IMR-90 (cell line): ENCODE measurements around the gene CCSER1. TPM values are rescaled to one million over a fixed set of nuclear protein-coding genes. Genes with fewer than 3 reads are reported as not detected.

Experiments
- ATAC-seq: fragments of 200-7000 bp; cut with Tn5 transposase; 2 replicates; pipeline ENCODE4 v1.9.1; 2020; ENCODE audit warnings: low read depth, mild to moderate bottlenecking, moderate library complexity
- BruUV-seq: library from RNA; stranded (reverse); fragments of 400-500 nt; replicated peaks from 2 replicates; lab custom pipeline; 2021; lab: Mats Ljungman, UMichigan
- CTCF ChIA-PET: fragments of 300-600 bp; formaldehyde crosslinking; extraction: SDS; loops from one replicate; lab custom pipeline; 2021; ENCODE audit warnings: antibody characterized with exemption; lab: Yijun Ruan, JAX
- POLR2A ChIA-PET: fragments of 300-600 bp; sonication (Branson Sonifier 250); formaldehyde crosslinking; loops from one replicate; lab custom pipeline; 2022; ENCODE audit warnings: antibody characterized with exemption; ENCODE audit not compliant: unreplicated experiment; lab: Charles Lee
- DNase-seq: peaks from one replicate; pipeline ENCODE4 v3.0.0; 2013
- H2AFZ ChIP-seq: replicated peaks from 2 replicates; pipeline ENCODE3; 2013; ENCODE audit warnings: low read length, mild to moderate bottlenecking; ENCODE audit not compliant: poor library complexity
- H2AK5ac ChIP-seq: 2 replicates; pipeline ENCODE4 v1.6.1; 2013; ENCODE audit warnings: low read depth, low read length, inconsistent platforms
- H2AK9ac ChIP-seq: replicated peaks from 2 replicates; pipeline ENCODE3; 2013; ENCODE audit warnings: mild to moderate bottlenecking, low read depth, low read length, moderate library complexity; ENCODE audit not compliant: poor library complexity
- H2BK120ac ChIP-seq: 2 replicates; pipeline ENCODE4 v1.6.1; 2013; ENCODE audit warnings: low read depth, low read length, inconsistent platforms
- H2BK15ac ChIP-seq: 3 replicates; pipeline ENCODE4 v1.6.1; 2013; ENCODE audit warnings: low read depth, low read length, inconsistent platforms
- H2BK20ac ChIP-seq: 2 replicates; pipeline ENCODE4 v1.6.1; 2013; ENCODE audit warnings: low read depth, mild to moderate bottlenecking, inconsistent platforms, low read length, moderate library complexity
- H2BK5ac ChIP-seq: 2 replicates; pipeline ENCODE4 v1.6.1; 2013; ENCODE audit warnings: mild to moderate bottlenecking, low read depth, low read length, inconsistent platforms; ENCODE audit not compliant: poor library complexity, severe bottlenecking
- H3K14ac ChIP-seq: replicated peaks from 2 replicates; pipeline ENCODE4 v1.6.1; 2013; ENCODE audit warnings: low read depth, low read length, inconsistent platforms
- H3K18ac ChIP-seq: 2 replicates; pipeline ENCODE4 v1.6.1; 2013; ENCODE audit warnings: low read depth, low read length, control low read depth
- H3K23ac ChIP-seq: 2 replicates; pipeline ENCODE4 v1.6.1; 2013; ENCODE audit warnings: low read depth, low read length, inconsistent platforms
- H3K27ac ChIP-seq: 2 replicates; pipeline ENCODE4 v1.5.1; 2013; ENCODE audit warnings: mild to moderate bottlenecking, control low read depth, low read length; ENCODE audit not compliant: insufficient read depth
- H3K27me3 ChIP-seq: 2 replicates; pipeline ENCODE4 v1.6.1; 2013; ENCODE audit warnings: low read length; ENCODE audit not compliant: control insufficient read depth, insufficient read depth
- H3K36me3 ChIP-seq: 2 replicates; pipeline ENCODE4 v1.6.1; 2013; ENCODE audit warnings: low read length, mixed read lengths; ENCODE audit not compliant: control insufficient read depth, insufficient read depth
- H3K4ac ChIP-seq: 2 replicates; pipeline ENCODE4 v1.6.1; 2013; ENCODE audit warnings: low read depth, low read length, inconsistent platforms
- H3K4me1 ChIP-seq: 2 replicates; pipeline ENCODE4 v1.6.1; 2013; ENCODE audit warnings: low read length, mixed read lengths; ENCODE audit not compliant: control insufficient read depth, insufficient read depth
- H3K4me2 ChIP-seq: 2 replicates; pipeline ENCODE4 v1.6.1; 2013; ENCODE audit warnings: low read depth, mild to moderate bottlenecking, control low read depth, low read length, moderate library complexity
- H3K4me3 ChIP-seq: 2 replicates; pipeline ENCODE4 v1.5.1; 2013; ENCODE audit warnings: low read depth, mild to moderate bottlenecking, control low read depth, low read length, moderate library complexity; ENCODE audit not compliant: insufficient read depth
- H3K56ac ChIP-seq: 2 replicates; pipeline ENCODE4 v1.6.1; 2013; ENCODE audit warnings: low read length, inconsistent platforms; ENCODE audit not compliant: insufficient read depth; ENCODE audit errors: extremely low read depth
- H3K79me1 ChIP-seq, 2 experiments: 2 replicates each; pipeline ENCODE4 v1.6.1; 2013; ENCODE audit warnings: low read length in 2 of 2, inconsistent platforms in 1 of 2, low read depth in 1 of 2
- H3K9ac ChIP-seq: 2 replicates; pipeline ENCODE4 v1.6.1; 2013; ENCODE audit warnings: low read depth, low read length, control low read depth
- H3K9me1 ChIP-seq: 2 replicates; pipeline ENCODE4 v1.6.1; 2013; ENCODE audit warnings: low read length, inconsistent platforms; ENCODE audit not compliant: insufficient read depth
- H3K9me3 ChIP-seq: 2 replicates; pipeline ENCODE4 v1.6.1; 2013; ENCODE audit warnings: low read length; ENCODE audit not compliant: control insufficient read depth, insufficient read depth
- H4K20me1 ChIP-seq: 2 replicates; pipeline ENCODE4 v1.6.1; 2013; ENCODE audit warnings: low read length, inconsistent platforms; ENCODE audit not compliant: insufficient read depth
- H4K5ac ChIP-seq: 2 replicates; pipeline ENCODE4 v1.6.1; 2013; ENCODE audit warnings: mild to moderate bottlenecking, low read depth, low read length, control low read depth
- H4K8ac ChIP-seq, 2 experiments: 2 replicates each; pipeline ENCODE4 v1.6.1; 2013; ENCODE audit warnings: low read depth in 2 of 2, low read length in 2 of 2, control low read depth in 1 of 2, inconsistent platforms in 1 of 2
- H4K91ac ChIP-seq: 2 replicates; pipeline ENCODE4 v1.6.1; 2013; ENCODE audit warnings: low read depth, low read length, inconsistent platforms; ENCODE audit not compliant: insufficient read depth
- CHD1 ChIP-seq: IDR thresholded peaks from 2 replicates; pipeline ENCODE4 v1.6.1; 2012; ENCODE audit warnings: low read depth, low read length, improper control_type of control experiment
- FOS ChIP-seq: fragments of 150-350 bp; IDR thresholded peaks from 2 replicates; pipeline ENCODE4 v1.6.1; 2016; ENCODE audit warnings: low read depth, low read length
- POLR2A ChIP-seq: IDR thresholded peaks from 2 replicates; pipeline ENCODE4 v1.6.1; 2012; ENCODE audit warnings: mild to moderate bottlenecking, low read depth, low read length
- WGBS, 2 experiments: methylation state at CpG; one replicate each; pipeline versions ENCODE4 v1.1.5 to v1.1.7; 2013; ENCODE audit warnings: missing lambda C conversion rate in 2 of 2; ENCODE audit not compliant: insufficient read length in 1 of 2; ENCODE audit errors: extremely low coverage in 2 of 2; 5-methylcytosine and 5-hydroxymethylcytosine counted together
- dilution Hi-C: fragments of 300-500 bp; cut with HindIII; formaldehyde crosslinking; loops from one replicate; pipeline ENCODE4 v1.14.3; 2018; ENCODE audit warnings: low sequenced_read_pairs; ENCODE audit not compliant: unreplicated experiment
- in situ Hi-C: fragments of 300-500 bp; cut with MboI; formaldehyde crosslinking; loops from 3 replicates; pipeline ENCODE4 v1.14.3; 2019; ENCODE audit warnings: low sequenced_read_pairs, inconsistent platforms, mixed read lengths
- intact Hi-C: fragments of 100-400 bp; cut with micrococcal nuclease; formaldehyde crosslinking; loops from 2 replicates; pipeline ENCODE4 v1.10.0; 2022
- polyA plus RNA-seq, 3 experiments: library from polyadenylated mRNA; depleted of rRNA; stranded (reverse); fragments of >200 nt; gene quantifications; 2 replicates each; pipeline ENCODE4 v1.2.3, GENCODE V29; 2012; ENCODE audit warnings: low replicate concordance in 1 of 3
- total RNA-seq: library from RNA; depleted of rRNA; stranded (reverse); fragments of >200 nt; gene quantifications from 2 replicates; pipeline ENCODE4 v1.2.3, GENCODE V29; 2012

Gene CCSER1
- total and polyA plus RNA-seq, 2 of the 4 experiments (the other 2 are of a cell fraction): not detected

- H3K9me3 ChIP-seq: no peaks in the 10 kb centered on the region; the same call in 1 of the 2 replicates
- ChIA-PET CTCF (no interaction called here), POLR2A (no interaction called here)
- no peak overlapping the region for H3K18ac ChIP-seq
- H3K9me1 ChIP-seq: no peaks in the 10 kb centered on the region
- H3K14ac ChIP-seq: no peak overlapping the region
- no peak overlapping the region for H4K8ac ChIP-seq
- no peak overlapping the region for H3K4ac ChIP-seq
- no peaks in the 10 kb centered on the region for H3K36me3 ChIP-seq
- H2AFZ ChIP-seq: no peak overlapping the region
- no peak overlapping the region for H2BK120ac ChIP-seq
- ATAC-seq: no peak
- H2BK5ac ChIP-seq: no peak overlapping the region
- no TSS peak for BruUV-seq
- no peak overlapping the region for H2AK9ac ChIP-seq
- no peak overlapping the region for H3K4me2 ChIP-seq
- H2BK20ac ChIP-seq: no peak overlapping the region
- H2BK15ac ChIP-seq: no peak overlapping the region
- intact Hi-C loops: no loop called here
- H3K56ac ChIP-seq: no peak overlapping the region
- H3K4me1 ChIP-seq: no peaks in the 10 kb centered on the region
- H3K4me3 ChIP-seq: no peak overlapping the region
- H3K79me1 ChIP-seq: no peaks in the 10 kb centered on the region
- in situ Hi-C loops: no loop called here
- no peaks in the 10 kb centered on the region for H3K27me3 ChIP-seq
- H4K91ac ChIP-seq: no peak overlapping the region
- dilution Hi-C loops: no loop called here
- WGBS, 2 experiments: no CpG with 5 or more reads among the region's 3 CpGs
- H2AK5ac ChIP-seq: no peak overlapping the region
- no peak for TF ChIP-seq FOS
- TF ChIP-seq CHD1: no peak
- TF ChIP-seq POLR2A: no peak
- no peaks in the 10 kb centered on the region for H4K20me1 ChIP-seq
- no peak overlapping the region for H3K27ac ChIP-seq
- no peak overlapping the region for H4K5ac ChIP-seq
- no peak overlapping the region for H3K23ac ChIP-seq
- no peak overlapping the region for H3K9ac ChIP-seq
- no peak for DNase-seq
Observed at GRCh38 chr4:91304292-91304691, 1177.1 kb downstream of the CCSER1 start.
